ENCODE measurements around the gene PRKCZ. TPM values are rescaled to one million over a fixed set of nuclear protein-coding genes. Genes with fewer than 3 reads are reported as not detected.

The PRKCZ gene
- polyA plus RNA-seq, 3 donors from 2014 or later: 7.5 to 14.0 (median 9.4) TPM

GRCh38 chr1:2128189-2128901 is 78.1 kb downstream of the PRKCZ start:
- H3K4me1 Mint-ChIP-seq: peaks cover 19 to 21% of the 10 kb centered on the region in 2 donors
- no peaks in the 10 kb centered on the region for H3K9me3 Mint-ChIP-seq
- H3K36me3 Mint-ChIP-seq: peaks cover 0 to 3% (median 0%) of the 10 kb centered on the region in 3 donors
- H3K27ac Mint-ChIP-seq: no peak overlapping the region
- H3K4me3 Mint-ChIP-seq: no peak overlapping the region
- no peak for DNase-seq
- peaks cover 0 to 17% (median 9%) of the 10 kb centered on the region in 3 donors for H3K27me3 Mint-ChIP-seq (ENCODE audit: low read depth in 3 of 3)

DNA sequence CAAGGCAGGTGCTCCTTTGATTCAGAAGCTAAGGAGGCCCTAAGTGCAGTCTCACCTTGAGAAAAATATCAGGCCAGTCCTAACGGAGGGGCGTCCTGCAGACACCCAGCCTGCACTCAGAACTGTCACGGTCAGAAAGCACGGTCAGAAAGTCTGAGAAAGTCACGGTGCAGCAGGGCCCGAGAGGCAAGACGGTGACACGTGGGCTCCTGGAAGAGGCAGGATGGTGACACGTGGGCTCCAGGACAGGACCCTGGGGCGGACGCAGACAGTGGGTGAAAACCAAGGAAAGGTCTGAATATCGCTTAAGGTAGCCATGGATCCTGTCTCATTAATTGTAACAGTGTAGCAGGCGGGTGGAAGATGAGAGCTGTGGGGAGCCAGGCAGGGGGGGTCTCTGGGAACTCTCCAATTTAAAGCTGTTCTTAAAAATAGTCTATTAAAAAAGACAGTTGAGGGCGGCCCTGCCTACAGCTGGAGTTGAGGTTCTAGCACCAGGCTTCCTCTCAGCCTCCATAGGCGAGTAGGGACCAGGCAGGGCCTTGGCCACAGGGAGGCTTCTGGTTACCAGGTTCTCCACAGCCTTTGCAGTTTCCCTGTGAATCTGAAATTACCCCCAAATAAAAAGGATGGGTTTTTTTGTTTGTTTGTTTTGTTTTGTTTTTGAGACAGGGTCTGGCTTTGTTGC is 79.2 kb downstream of the PRKCZ start:
- Mint-ChIP-seq H3K9me3 (no peaks in the 10 kb centered on the region), H3K27me3 (ENCODE audit: low read depth in 3 of 3) (peaks cover 0 to 17% (median 9%) of the 10 kb centered on the region in 3 donors), H3K27ac (no peak overlapping the region), H3K4me1 (peaks cover 21% of the 10 kb centered on the region in 2 donors), H3K36me3 (peaks cover 0 to 3% (median 0%) of the 10 kb centered on the region in 3 donors), H3K4me3 (no peak overlapping the region)
- DNase-seq: no peak

DNA sequence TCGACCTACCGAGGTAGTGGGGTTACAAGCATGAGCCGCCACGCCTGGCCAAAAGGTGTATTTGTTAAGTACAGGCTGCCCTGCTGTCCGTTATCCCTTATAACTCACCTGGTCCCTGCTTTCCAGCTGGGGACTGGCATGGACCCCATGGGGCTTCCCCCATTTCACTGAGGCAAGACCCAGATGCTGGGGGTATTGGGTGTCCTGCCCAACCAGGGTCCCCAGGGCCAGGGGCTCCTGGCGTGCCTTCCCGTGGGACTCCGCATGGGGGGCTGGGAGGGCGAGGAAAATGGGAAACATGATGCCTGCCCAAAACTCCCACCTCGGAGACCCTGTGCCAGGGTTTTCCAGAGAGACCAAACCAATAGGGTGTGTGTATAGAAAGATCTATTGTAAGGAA is 79.9 kb downstream of the PRKCZ start:
- H3K36me3 Mint-ChIP-seq: peaks cover 0 to 3% (median 0%) of the 10 kb centered on the region in 3 donors
- no peak overlapping the region for H3K27ac Mint-ChIP-seq
- H3K9me3 Mint-ChIP-seq: no peaks in the 10 kb centered on the region
- H3K4me3 Mint-ChIP-seq: no peak overlapping the region
- H3K4me1 Mint-ChIP-seq: peaks cover 21% of the 10 kb centered on the region in 2 donors
- DNase-seq: no peak
- peaks cover 0 to 10% (median 9%) of the 10 kb centered on the region in 3 donors for H3K27me3 Mint-ChIP-seq (ENCODE audit: low read depth in 3 of 3)

- peaks cover 0 to 3% (median 0%) of the 10 kb centered on the region in 3 donors for H3K36me3 Mint-ChIP-seq
- DNase-seq: no peak
- no peak overlapping the region for H3K27ac Mint-ChIP-seq
- no peaks in the 10 kb centered on the region for H3K9me3 Mint-ChIP-seq
- H3K27me3 Mint-ChIP-seq (ENCODE audit: low read depth in 3 of 3): peaks cover 0 to 10% (median 9%) of the 10 kb centered on the region in 3 donors
- peaks cover 21% of the 10 kb centered on the region in 2 donors for H3K4me1 Mint-ChIP-seq
- H3K4me3 Mint-ChIP-seq: no peak overlapping the region
Observed at GRCh38 chr1:2130871-2131289, 80.7 kb downstream of the PRKCZ start.

GRCh38 chr1:2132222-2133038 is 82.2 kb downstream of the PRKCZ start:
- H3K36me3 Mint-ChIP-seq: no peaks in the 10 kb centered on the region
- H3K27ac Mint-ChIP-seq: peak overlapping the region; percentile 90 to 96 (median 92)
- H3K9me3 Mint-ChIP-seq: no peaks in the 10 kb centered on the region
- peak overlapping the region; percentile 83 to 91 (median 87) for H3K4me3 Mint-ChIP-seq
- H3K4me1 Mint-ChIP-seq: peaks cover 14 to 16% of the 10 kb centered on the region in 2 donors
- no peak for DNase-seq
- H3K27me3 Mint-ChIP-seq (ENCODE audit: low read depth in 3 of 3): peaks cover 0 to 10% (median 7%) of the 10 kb centered on the region in 3 donors

GRCh38 chr1:2133039-2133878 is 83.0 kb downstream of the PRKCZ start:
- Mint-ChIP-seq H3K9me3 (no peaks in the 10 kb centered on the region), H3K36me3 (no peaks in the 10 kb centered on the region), H3K4me1 (peaks cover 14 to 16% of the 10 kb centered on the region in 2 donors), H3K4me3 (peak overlapping the region; percentile 83 to 91 (median 87)), H3K27me3 (ENCODE audit: low read depth in 3 of 3) (peaks cover 0 to 12% (median 9%) of the 10 kb centered on the region in 3 donors), H3K27ac (peak overlapping the region; percentile 90 to 96 (median 92))
- DNase-seq: peak; percentile 98 to 99 (median 99)

- H3K27me3 Mint-ChIP-seq (ENCODE audit: low read depth in 3 of 3): peaks cover 0 to 12% (median 9%) of the 10 kb centered on the region in 3 donors
- peaks cover 14 to 16% of the 10 kb centered on the region in 2 donors for H3K4me1 Mint-ChIP-seq
- H3K9me3 Mint-ChIP-seq: no peaks in the 10 kb centered on the region
- no peaks in the 10 kb centered on the region for H3K36me3 Mint-ChIP-seq
- DNase-seq: no peak
- H3K27ac Mint-ChIP-seq: peak overlapping the region; percentile 49 to 96 (median 86)
- H3K4me3 Mint-ChIP-seq: peak overlapping the region; percentile 33 to 88 (median 58)
Observed at GRCh38 chr1:2133879-2134215, 83.6 kb downstream of the PRKCZ start.

DNA sequence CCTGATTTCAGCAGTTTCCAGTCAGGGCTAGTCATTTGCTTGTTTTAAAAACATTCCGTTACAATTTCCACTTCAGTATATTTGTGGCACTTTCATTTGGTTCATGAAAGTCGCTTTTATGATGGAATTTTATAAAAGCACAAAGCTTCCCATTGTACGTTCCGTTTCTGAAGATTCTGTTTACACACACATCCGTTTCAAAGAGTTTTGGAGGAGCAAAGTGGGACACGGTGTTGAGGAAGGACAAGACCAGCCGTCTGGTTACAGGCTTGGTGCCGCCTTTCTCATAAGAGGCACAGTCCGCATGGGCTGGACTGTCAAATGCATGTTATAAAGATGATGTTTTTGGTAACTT is 84.0 kb downstream of the PRKCZ start:
- peaks cover 14 to 16% of the 10 kb centered on the region in 2 donors for H3K4me1 Mint-ChIP-seq
- no peak for DNase-seq
- peaks cover 0 to 12% (median 11%) of the 10 kb centered on the region in 3 donors for H3K27me3 Mint-ChIP-seq (ENCODE audit: low read depth in 3 of 3)
- no peaks in the 10 kb centered on the region for H3K9me3 Mint-ChIP-seq
- H3K4me3 Mint-ChIP-seq: peak overlapping the region; percentile 13 to 58 (median 33)
- H3K27ac Mint-ChIP-seq: peak overlapping the region in 5 of 6 donors; percentile 49 to 81 (median 62)
- no peaks in the 10 kb centered on the region for H3K36me3 Mint-ChIP-seq

- no peak for DNase-seq
- H3K27me3 Mint-ChIP-seq (ENCODE audit: low read depth in 3 of 3): peaks cover 0 to 11% (median 11%) of the 10 kb centered on the region in 3 donors
- no peaks in the 10 kb centered on the region for H3K9me3 Mint-ChIP-seq
- H3K27ac Mint-ChIP-seq: peak overlapping the region in 3 of 6 donors; percentile 11 to 81 (median 62)
- H3K36me3 Mint-ChIP-seq: no peaks in the 10 kb centered on the region
- peaks cover 14 to 16% of the 10 kb centered on the region in 2 donors for H3K4me1 Mint-ChIP-seq
- H3K4me3 Mint-ChIP-seq: no peak overlapping the region
Observed at GRCh38 chr1:2134621-2135307, 84.6 kb downstream of the PRKCZ start.

DNA sequence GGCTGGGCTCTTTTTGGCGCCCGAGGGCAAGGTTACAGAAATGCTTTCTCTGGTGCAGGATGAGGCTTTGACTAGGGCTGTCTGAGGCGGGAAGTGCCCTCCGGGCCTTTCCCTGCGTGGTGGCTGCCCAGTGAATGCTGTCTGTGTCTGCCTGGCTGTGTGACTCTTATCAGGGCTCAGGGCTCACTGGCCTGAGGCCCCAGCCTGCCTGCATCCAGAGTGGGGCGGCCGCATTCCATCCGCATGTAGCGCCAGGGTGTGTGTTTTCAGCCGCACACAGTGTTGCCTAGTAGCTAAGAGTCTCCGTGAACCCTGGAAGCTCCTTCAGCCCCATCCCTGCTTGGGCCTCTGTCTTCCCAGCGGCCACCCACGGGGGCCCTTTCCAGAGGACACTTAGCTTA is 85.2 kb downstream of the PRKCZ start:
- H3K27ac Mint-ChIP-seq: peak overlapping the region in 4 of 6 donors; percentile 29 to 75 (median 56)
- H3K4me1 Mint-ChIP-seq: peaks cover 14 to 16% of the 10 kb centered on the region in 2 donors
- H3K4me3 Mint-ChIP-seq: peak overlapping the region in 1 of 5 donors; percentile 2
- no peaks in the 10 kb centered on the region for H3K9me3 Mint-ChIP-seq
- no peaks in the 10 kb centered on the region for H3K36me3 Mint-ChIP-seq
- peaks cover 0 to 11% (median 11%) of the 10 kb centered on the region in 3 donors for H3K27me3 Mint-ChIP-seq (ENCODE audit: low read depth in 3 of 3)
- no peak for DNase-seq

DNA sequence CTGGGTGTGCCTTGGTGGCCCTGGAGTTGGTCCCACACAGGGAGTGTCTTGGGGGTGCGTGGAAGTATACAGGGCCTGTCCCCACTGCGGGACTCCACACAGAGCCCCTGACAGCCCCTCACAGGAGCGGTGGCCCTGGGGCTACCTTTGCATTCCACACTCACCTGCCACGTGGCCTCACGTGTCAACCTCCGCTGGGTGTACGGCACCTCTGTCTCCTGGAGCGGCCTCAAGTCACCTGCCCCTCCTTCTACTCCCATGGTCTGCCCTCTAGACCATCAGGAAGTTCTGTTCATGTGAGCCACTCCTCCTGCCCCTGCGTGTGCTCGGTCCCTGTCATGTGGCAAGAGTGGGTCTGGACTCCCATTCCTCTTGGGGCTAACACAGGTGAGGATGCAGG is 85.7 kb downstream of the PRKCZ start:
- Mint-ChIP-seq H3K27me3 (ENCODE audit: low read depth in 3 of 3) (peaks cover 0 to 11% (median 9%) of the 10 kb centered on the region in 3 donors), H3K4me3 (peak overlapping the region in 1 of 5 donors; percentile 2), H3K36me3 (no peaks in the 10 kb centered on the region), H3K9me3 (no peaks in the 10 kb centered on the region), H3K4me1 (peaks cover 14 to 16% of the 10 kb centered on the region in 2 donors), H3K27ac (peak overlapping the region in 4 of 6 donors; percentile 24 to 75 (median 56))
- no peak for DNase-seq

- DNase-seq: no peak
- Mint-ChIP-seq H3K36me3 (no peaks in the 10 kb centered on the region), H3K9me3 (no peaks in the 10 kb centered on the region), H3K4me3 (no peak overlapping the region), H3K27me3 (ENCODE audit: low read depth in 3 of 3) (peaks cover 0 to 11% (median 9%) of the 10 kb centered on the region in 3 donors), H3K4me1 (peaks cover 14 to 15% of the 10 kb centered on the region in 2 donors), H3K27ac (peak overlapping the region in 2 of 6 donors; percentile 24 to 34)
Observed at GRCh38 chr1:2136386-2137235, 86.4 kb downstream of the PRKCZ start.

Data from immature natural killer cell (primary cell).